Hepatocyte (in vitro differentiated cells): Measurements from ENCODE around the gene PNKP. TPM values are rescaled to one million over a fixed set of nuclear protein-coding genes. Genes with fewer than 3 reads are reported as not detected.

ENCODE experiments used
- DNase-seq: peaks from one replicate; pipeline ENCODE4 v3.0.0-alpha.2; 2016; ENCODE audit warnings: low spot score
- H2AFZ ChIP-seq: fragments of 200-600 bp; sonication (generic); 2 replicates; pipeline ENCODE4 v1.6.0; 2016; ENCODE audit warnings: antibody characterized with exemption, mild to moderate bottlenecking
- H3K27ac ChIP-seq: fragments of 200-600 bp; sonication (generic); 2 replicates; pipeline ENCODE4 v1.5.1; 2016; ENCODE audit warnings: mild to moderate bottlenecking
- H3K27me3 ChIP-seq: fragments of 200-600 bp; sonication (generic); 2 replicates; pipeline ENCODE4 v1.6.1; 2016
- H3K36me3 ChIP-seq: fragments of 200-600 bp; sonication (generic); replicated peaks from 2 replicates; pipeline ENCODE4 v1.5.1; 2016; ENCODE audit warnings: low read depth; ENCODE audit not compliant: insufficient read depth
- H3K4me1 ChIP-seq: fragments of 200-600 bp; sonication (generic); 2 replicates; pipeline ENCODE4 v1.5.1; 2016; ENCODE audit warnings: mild to moderate bottlenecking, moderate library complexity; ENCODE audit not compliant: insufficient read depth
- H3K4me2 ChIP-seq: fragments of 200-600 bp; sonication (generic); 2 replicates; pipeline ENCODE4 v1.6.0; 2016
- H3K4me3 ChIP-seq: fragments of 200-600 bp; sonication (generic); 2 replicates; pipeline ENCODE4 v1.5.1; 2016; ENCODE audit warnings: mild to moderate bottlenecking
- H3K79me2 ChIP-seq: fragments of 200-600 bp; sonication (generic); 2 replicates; pipeline ENCODE4 v1.6.0; 2017; ENCODE audit warnings: mild to moderate bottlenecking
- H3K9me2 ChIP-seq: fragments of 200-600 bp; sonication (generic); replicated peaks from 2 replicates; pipeline ENCODE4 v1.6.0; 2017; ENCODE audit warnings: mild to moderate bottlenecking; ENCODE audit not compliant: insufficient read depth
- H3K9me3 ChIP-seq: fragments of 200-600 bp; sonication (generic); 2 replicates; pipeline ENCODE4 v1.5.1; 2016; ENCODE audit warnings: low read depth, mild to moderate bottlenecking
- H4K20me1 ChIP-seq: fragments of 200-600 bp; sonication (generic); 2 replicates; pipeline ENCODE4 v1.6.0; 2016; ENCODE audit warnings: mild to moderate bottlenecking; ENCODE audit not compliant: insufficient read depth, poor library complexity, severe bottlenecking
- CTCF ChIP-seq: fragments of 200-600 bp; sonication (generic); IDR thresholded peaks from 2 replicates; pipeline ENCODE4 v1.5.1; 2016; ENCODE audit warnings: antibody characterized with exemption, mild to moderate bottlenecking; ENCODE audit not compliant: poor library complexity
- EZH2 ChIP-seq: fragments of 200-600 bp; sonication (generic); IDR thresholded peaks from 2 replicates; pipeline ENCODE4 v1.6.1; 2016; ENCODE audit warnings: antibody characterized with exemption, mild to moderate bottlenecking, borderline replicate concordance
- EZH2phosphoT487 ChIP-seq: fragments of 200-600 bp; sonication (generic); IDR thresholded peaks from one replicate; pipeline ENCODE4 v1.6.1; 2018; ENCODE audit warnings: antibody characterized with exemption, mild to moderate bottlenecking, low read depth, moderate library complexity; ENCODE audit not compliant: unreplicated experiment, severe bottlenecking
- WGBS: methylation state at CpG from one replicate; pipeline ENCODE4 v1.1.6; 2016; ENCODE audit warnings: low lambda C conversion rate; ENCODE audit errors: missing lambda C conversion rate; 5-methylcytosine and 5-hydroxymethylcytosine counted together
- polyA plus RNA-seq: library from polyadenylated mRNA; unstranded; fragments of >200 nt; fragmentation: Nextera tagmentation; extraction: Ambion mirVana; gene quantifications from 2 replicates; pipeline ENCODE4 v1.2.1, GENCODE V29; 2016
- total RNA-seq: library from RNA; depleted of rRNA; stranded (reverse); fragments of >200 nt; gene quantifications from 2 replicates; pipeline ENCODE4 v1.2.3, GENCODE V29; 2014

Gene PNKP
- total and polyA plus RNA-seq, 2 experiments from 2014 or later: 27.0 to 68.6 TPM

- Histone ChIP-seq H3K4me1 (peaks cover 4% of the 10 kb centered on the region), H3K79me2 (no peaks in the 10 kb centered on the region), H3K36me3 (no peaks in the 10 kb centered on the region), H3K4me2 (no peak overlapping the region), H3K27ac (no peak overlapping the region), H3K4me3 (no peak overlapping the region), H3K9me3 (no peaks in the 10 kb centered on the region), H3K9me2 (no peaks in the 10 kb centered on the region), H2AFZ (no peak overlapping the region), H4K20me1 (no peaks in the 10 kb centered on the region), H3K27me3 (no peaks in the 10 kb centered on the region)
- WGBS: 88% methylated on average over 13 of the region's 17 CpGs
- TF ChIP-seq EZH2phosphoT487: no peak
- no peak for TF ChIP-seq CTCF
- DNase-seq: no peak
These were observed 27.6 kb upstream of the PNKP start for GRCh38 chr19:49894879-49895565.

- no peaks in the 10 kb centered on the region for H3K36me3 ChIP-seq
- H4K20me1 ChIP-seq: no peaks in the 10 kb centered on the region
- DNase-seq: no peak
- no peak overlapping the region for H3K27ac ChIP-seq
- H3K4me2 ChIP-seq: no peak overlapping the region
- no peak overlapping the region for H3K4me3 ChIP-seq
- H3K27me3 ChIP-seq: no peaks in the 10 kb centered on the region
- no peaks in the 10 kb centered on the region for H3K79me2 ChIP-seq
- peaks cover 7% of the 10 kb centered on the region for H3K4me1 ChIP-seq
- 96% methylated on average over 18 of the region's 18 CpGs for WGBS
- H3K9me3 ChIP-seq: no peaks in the 10 kb centered on the region
- no peak overlapping the region for H2AFZ ChIP-seq
- TF ChIP-seq CTCF (no peak), EZH2phosphoT487 (no peak), EZH2 (no peak)
- H3K9me2 ChIP-seq: no peaks in the 10 kb centered on the region
These were observed 26.8 kb upstream of the PNKP start for GRCh38 chr19:49894011-49894664.

- no peak for DNase-seq
- WGBS: 100% methylated on average over 1 of the region's 1 CpG
These were observed 25.3 kb upstream of the PNKP start for GRCh38 chr19:49892716-49893115.

More at GRCh38 chr19:49892716-49893115, 25.3 kb upstream of the PNKP start:
- Histone ChIP-seq H2AFZ (no peak overlapping the region), H3K4me3 (no peak overlapping the region), H3K27me3 (no peaks in the 10 kb centered on the region), H3K36me3 (no peaks in the 10 kb centered on the region), H4K20me1 (no peaks in the 10 kb centered on the region), H3K27ac (no peak overlapping the region), H3K4me2 (no peak overlapping the region), H3K79me2 (no peaks in the 10 kb centered on the region), H3K9me2 (no peaks in the 10 kb centered on the region), H3K4me1 (peaks cover 7% of the 10 kb centered on the region), H3K9me3 (no peaks in the 10 kb centered on the region)
- TF ChIP-seq CTCF (no peak), EZH2 (no peak), EZH2phosphoT487 (no peak)
